OCI-LY3 (cell line): ENCODE data around the gene BABAM2.

Source experiments
- CTCF ChIP-seq: fragments of 200-600, 300-600 bp; sonication (generic); IDR thresholded peaks from 2 replicates; pipeline ENCODE4 v1.5.1; 2014; ENCODE audit warnings: antibody characterized with exemption, low read length, low read depth
- EZH2phosphoT487 ChIP-seq: fragments of 200-600 bp; shearing (Covaris generic); IDR thresholded peaks from 2 replicates; pipeline ENCODE4 v1.6.1; 2018; ENCODE audit warnings: antibody characterized with exemption, mixed run types, low read depth

DNA sequence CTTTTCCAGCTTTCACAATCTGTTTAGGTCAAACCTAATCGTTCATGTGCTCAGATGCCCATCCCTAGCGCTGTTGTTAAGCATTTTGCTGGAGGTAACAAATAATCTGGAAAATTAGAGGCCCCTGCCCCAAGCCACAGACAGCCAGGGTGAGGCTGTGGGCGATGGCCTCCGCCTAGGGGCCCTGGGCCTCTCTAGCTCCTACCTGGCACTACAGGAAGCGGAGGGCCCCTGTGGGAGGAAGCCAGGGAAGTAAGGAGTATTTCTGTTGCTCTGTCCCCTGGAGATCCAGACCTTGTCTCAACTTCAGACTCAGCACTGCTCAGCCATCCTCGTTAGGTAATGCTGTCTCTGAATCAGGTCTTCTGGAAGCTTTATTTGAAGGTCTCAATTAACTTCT is 489.7 kb downstream of the BABAM2 start:
- no peak for TF ChIP-seq EZH2phosphoT487
- no peak for TF ChIP-seq CTCF
